Coronary artery (tissue), 2 donors: ENCODE results near the gene ACCS.

Experiments
- DNase-seq: peaks from one replicate; pipeline ENCODE4 v3.0.0-alpha.2; 2017; ENCODE audit warnings: low spot score
- H3K27ac ChIP-seq, 2 donors: fragments of 200-600 bp; sonication (generic); one replicate each; pipeline ENCODE4 v1.5.1; 2016 to 2019
- H3K4me3 ChIP-seq: fragments of 200-600 bp; sonication (generic); 2 replicates; pipeline ENCODE4 v1.5.1; 2016; ENCODE audit warnings: mild to moderate bottlenecking, moderate library complexity
- CTCF ChIP-seq: fragments of 200-600 bp; sonication (generic); IDR thresholded peaks from one replicate; pipeline ENCODE4 v1.5.1; 2019; ENCODE audit warnings: antibody characterized with exemption

ACCS gene

GRCh38 chr11:44096360-44097185, 30.5 kb downstream of the ACCS start:
- Histone ChIP-seq H3K27ac (peak overlapping the region; percentile 81 to 82), H3K4me3 (peak overlapping the region; percentile 93)
- TF ChIP-seq CTCF = no peak
- DNase-seq = no peak

GRCh38 chr11:44097821-44098220, 31.8 kb downstream of the ACCS start:
- DNase-seq = no peak
- H3K27ac ChIP-seq = no peak overlapping the region
- no peak overlapping the region for H3K4me3 ChIP-seq
- no peak for TF ChIP-seq CTCF

DNA sequence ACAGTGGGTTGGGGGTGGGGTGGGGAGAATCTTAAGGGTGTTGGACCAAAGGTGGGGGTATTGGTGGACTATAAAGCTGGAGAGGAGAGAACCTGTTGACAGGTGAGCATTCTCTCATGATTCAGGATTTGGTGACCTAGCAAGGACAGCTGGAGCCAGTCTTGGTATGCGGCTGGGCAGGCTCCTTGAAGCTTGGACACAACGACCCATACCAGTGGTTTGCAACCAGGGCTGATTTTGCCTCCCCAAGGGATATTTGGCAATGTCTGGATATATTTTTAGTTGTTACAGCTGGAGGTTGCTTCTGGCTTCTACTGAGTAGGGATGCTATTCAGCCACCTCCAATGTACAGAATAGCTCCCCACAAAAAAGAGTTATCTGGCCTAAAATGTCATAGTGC, 35.0 kb downstream of the ACCS start:
- no peak overlapping the region for H3K4me3 ChIP-seq
- H3K27ac ChIP-seq = no peak overlapping the region
- no peak for TF ChIP-seq CTCF
- no peak for DNase-seq

DNA sequence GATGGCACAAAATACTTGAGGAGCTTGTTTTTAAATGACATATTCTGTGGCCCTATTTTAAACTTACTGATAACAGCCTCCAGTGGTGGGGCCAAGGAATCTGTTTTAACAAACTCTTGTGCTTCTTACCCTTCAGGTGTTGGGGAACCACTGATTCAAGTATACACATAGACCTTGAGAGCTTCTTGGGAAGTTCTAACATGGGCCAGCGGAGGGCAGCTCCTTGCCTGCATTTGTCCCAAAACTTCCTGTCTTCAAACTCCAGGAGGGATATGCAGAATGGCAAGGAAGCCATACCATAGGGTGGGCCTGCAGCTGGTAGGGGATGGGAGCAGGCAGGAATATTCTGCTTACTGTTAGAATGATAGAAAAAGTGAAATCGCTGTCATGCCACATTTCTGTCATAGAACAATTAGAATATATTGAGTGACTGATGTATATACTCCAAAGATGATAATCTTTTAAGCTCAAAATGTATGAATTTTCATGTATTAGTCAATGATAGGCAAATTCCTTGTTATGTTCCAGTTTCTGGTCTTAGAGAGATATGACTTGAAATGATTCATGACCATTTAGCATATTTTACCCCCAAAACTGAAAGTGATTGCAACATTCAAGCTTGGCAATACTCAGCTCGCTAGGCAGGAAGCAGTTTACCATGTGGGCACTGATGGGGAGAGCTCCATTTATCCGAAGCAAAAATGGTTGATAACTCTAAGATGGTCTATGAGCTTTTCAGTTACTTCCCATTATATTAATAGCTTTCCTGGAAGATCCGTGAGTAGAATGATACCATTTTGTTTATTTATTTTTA, 38.6 kb downstream of the ACCS start:
- TF ChIP-seq CTCF = no peak
- DNase-seq = no peak
- Histone ChIP-seq H3K27ac (no peak overlapping the region), H3K4me3 (no peak overlapping the region)

- Histone ChIP-seq H3K27ac (no peak overlapping the region), H3K4me3 (no peak overlapping the region)
- no peak for TF ChIP-seq CTCF
- no peak for DNase-seq
Measured at GRCh38 chr11:44108260-44108659, 42.2 kb downstream of the ACCS start.

GRCh38 chr11:44110231-44110679, 44.2 kb downstream of the ACCS start:
- no peak for DNase-seq
- TF ChIP-seq CTCF = no peak
- Histone ChIP-seq H3K27ac (no peak overlapping the region), H3K4me3 (no peak overlapping the region)
